Stimulated activated CD4-positive, alpha-beta T cell treated with anti-CD3 and anti-CD28 coated beads, Interleukin-2, amount 100 ng/mL, for 4 hours (primary cell): Measurements from ENCODE around the gene TYW1.
"Not testable (repeated sequence)": the region's sequence is repeated elsewhere in the genome, so short reads cannot be mapped to it uniquely, and the experiment has no call there.

Source experiments
- DNase-seq: peaks from one replicate; pipeline ENCODE4 v3.0.0-alpha.2; 2020; ENCODE audit warnings: low read depth

Gene TYW1, protein sequence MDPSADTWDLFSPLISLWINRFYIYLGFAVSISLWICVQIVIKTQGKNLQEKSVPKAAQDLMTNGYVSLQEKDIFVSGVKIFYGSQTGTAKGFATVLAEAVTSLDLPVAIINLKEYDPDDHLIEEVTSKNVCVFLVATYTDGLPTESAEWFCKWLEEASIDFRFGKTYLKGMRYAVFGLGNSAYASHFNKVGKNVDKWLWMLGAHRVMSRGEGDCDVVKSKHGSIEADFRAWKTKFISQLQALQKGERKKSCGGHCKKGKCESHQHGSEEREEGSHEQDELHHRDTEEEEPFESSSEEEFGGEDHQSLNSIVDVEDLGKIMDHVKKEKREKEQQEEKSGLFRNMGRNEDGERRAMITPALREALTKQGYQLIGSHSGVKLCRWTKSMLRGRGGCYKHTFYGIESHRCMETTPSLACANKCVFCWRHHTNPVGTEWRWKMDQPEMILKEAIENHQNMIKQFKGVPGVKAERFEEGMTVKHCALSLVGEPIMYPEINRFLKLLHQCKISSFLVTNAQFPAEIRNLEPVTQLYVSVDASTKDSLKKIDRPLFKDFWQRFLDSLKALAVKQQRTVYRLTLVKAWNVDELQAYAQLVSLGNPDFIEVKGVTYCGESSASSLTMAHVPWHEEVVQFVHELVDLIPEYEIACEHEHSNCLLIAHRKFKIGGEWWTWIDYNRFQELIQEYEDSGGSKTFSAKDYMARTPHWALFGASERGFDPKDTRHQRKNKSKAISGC

DNA sequence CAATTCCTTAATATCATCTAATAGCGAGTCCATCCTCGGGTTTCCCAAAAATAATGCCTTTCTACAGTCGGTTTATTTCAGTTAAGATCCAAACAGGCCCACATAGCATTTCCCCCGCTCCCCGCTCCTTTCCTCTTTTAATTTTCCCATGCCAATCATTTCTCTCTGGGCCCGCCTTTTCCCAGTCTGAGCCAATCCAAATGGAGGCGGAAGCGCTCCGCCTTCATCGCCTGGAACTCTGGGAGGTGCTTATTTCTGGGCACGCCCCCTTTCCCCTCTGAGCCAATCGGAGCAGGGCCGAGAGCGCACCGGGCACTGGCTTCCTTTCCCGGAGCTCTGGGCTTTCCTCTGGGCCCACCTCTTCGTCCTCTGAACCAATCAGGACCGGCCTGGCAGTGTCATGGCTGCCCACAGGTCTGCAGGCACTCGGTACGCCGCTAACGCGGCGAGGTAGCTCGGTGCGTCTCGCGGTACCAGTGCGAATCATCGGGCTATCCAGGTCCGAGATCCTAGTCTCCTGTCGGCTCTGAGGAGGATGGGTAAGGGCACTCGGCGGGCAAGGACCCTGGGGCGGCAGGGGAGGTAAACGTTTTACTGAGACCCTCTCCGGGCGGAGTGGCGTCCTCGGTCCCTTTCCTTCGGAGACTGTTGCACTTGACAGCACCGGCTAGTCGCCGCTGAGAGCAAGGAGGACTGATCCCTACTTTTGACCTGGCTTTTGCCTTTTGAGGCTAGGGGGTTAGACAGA, at the start of gene TYW1:
Gene TYW1, plus strand, starts transcription at position 390 of the 748 bp plus-strand sequence. Its CDS starts 146 bp downstream, at position 536.
- DNase-seq, result peak; percentile 97

DNA sequence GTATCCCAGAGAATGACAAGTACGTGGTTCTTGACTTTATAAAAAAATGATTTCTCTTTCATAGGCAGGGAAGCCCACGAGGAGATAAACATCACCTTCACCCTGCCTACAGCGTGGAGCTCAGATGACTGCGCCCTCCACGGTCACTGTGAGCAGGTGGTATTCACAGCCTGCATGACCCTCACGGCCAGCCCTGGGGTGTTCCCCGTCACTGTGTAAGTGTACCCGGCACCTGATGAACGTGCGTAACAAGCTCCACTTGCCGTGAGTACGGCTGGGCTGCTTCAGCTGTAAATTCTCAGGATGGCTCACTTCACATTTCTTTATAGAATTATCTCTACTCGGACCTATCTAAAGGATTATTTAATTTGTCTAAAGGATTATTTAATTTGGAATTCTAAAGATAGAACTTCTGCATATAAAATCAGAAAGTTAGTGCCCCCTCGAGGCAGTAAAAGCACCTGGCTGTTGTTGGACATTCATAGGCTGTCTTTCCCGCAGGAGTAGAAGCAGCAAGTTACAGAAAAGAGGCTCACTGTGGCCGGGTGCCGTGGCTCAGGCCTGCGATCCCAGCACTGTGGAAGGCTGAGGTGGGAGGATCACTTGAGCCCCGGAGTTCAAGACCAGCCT, 48.0 kb upstream of the TYW1 start:
- DNase-seq, result no peak

DNA sequence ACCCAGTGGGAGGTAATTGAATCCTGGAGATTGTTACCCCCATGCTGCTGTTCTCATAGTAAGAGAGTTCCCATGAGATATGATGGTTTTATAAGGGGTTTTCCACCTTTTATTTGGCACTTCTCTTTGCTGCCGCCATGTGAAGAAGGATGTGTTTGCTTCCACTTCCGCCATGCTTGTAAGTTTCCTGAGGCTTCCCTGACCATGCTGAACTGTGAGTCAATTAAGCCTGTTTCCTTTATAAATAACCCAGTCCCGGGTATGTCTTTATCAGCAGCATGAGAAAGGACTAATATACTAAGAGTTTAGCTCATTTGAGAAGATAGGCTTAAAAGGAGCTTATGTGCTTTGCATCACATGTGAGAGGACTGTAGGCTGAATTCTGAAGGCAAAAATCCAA, 46.3 kb upstream of the TYW1 start:
- no peak for DNase-seq

DNA sequence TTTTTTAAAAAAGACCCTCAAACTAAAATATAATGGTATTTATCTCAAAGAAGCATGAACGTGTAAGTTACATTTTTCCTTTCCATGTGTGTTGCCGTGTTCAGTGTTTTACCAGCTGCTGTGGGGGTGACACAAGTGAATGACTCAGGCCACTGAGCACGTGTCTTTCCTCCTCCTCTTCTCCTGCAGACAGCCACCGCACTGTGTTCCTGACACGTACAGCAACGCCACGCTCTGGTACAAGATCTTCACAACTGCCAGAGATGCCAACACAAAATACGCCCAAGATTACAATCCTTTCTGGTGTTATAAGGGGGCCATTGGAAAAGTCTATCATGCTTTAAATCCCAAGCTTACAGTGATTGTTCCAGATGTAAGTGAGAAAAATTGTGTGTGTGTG, 45.9 kb upstream of the TYW1 start:
- DNase-seq, result no peak

DNA sequence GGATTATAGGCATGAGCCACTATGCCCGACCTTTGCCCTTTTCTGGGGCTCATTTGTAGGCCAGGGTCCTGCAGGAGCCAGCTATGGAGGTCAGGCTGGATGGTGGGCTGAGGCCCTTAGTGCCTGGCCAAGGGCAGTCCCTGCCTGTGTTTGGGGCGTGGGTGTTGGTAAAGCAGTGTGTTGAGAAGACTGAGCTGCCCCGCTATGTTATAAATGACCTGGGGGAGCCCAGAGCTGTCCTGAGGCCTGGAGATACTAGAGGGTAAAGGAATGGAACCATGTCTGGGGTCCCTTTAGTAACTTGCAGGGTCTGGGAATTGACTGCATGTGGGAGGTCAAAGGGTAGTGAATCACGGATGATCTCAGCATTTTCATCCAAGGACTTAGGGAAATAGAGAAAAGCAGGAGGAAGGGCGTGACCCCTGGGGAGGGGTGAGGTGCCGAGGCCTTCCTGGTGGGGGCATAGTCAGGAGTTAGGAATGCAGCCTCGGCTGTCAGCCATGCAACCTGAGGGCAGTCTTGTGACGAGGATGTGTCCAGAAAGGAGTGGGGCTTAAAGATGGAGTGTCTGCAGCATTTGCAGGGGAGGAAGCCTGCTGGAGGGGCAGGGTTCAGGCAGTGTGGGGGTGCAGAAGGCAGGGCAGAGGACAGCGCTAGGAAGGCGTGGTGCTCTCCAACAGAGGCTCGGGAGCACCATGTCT, 44.1 kb upstream of the TYW1 start:
- no peak for DNase-seq

DNA sequence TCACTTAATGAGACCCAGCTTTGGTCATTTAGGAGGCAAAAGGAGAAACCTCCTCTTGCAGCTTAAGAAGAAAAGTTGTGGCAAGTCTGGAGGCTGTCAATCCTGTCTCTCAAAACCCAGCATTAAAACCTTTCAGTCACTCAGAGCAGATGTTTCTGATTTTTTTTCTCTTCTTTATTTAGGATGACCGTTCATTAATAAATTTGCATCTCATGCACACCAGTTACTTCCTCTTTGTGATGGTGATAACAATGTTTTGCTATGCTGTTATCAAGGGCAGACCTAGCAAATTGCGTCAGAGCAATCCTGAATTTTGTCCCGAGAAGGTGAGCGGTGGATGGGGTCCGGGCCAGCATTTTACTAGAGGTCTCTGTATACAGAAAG, 43.6 kb upstream of the TYW1 start:
- DNase-seq, result no peak

DNA sequence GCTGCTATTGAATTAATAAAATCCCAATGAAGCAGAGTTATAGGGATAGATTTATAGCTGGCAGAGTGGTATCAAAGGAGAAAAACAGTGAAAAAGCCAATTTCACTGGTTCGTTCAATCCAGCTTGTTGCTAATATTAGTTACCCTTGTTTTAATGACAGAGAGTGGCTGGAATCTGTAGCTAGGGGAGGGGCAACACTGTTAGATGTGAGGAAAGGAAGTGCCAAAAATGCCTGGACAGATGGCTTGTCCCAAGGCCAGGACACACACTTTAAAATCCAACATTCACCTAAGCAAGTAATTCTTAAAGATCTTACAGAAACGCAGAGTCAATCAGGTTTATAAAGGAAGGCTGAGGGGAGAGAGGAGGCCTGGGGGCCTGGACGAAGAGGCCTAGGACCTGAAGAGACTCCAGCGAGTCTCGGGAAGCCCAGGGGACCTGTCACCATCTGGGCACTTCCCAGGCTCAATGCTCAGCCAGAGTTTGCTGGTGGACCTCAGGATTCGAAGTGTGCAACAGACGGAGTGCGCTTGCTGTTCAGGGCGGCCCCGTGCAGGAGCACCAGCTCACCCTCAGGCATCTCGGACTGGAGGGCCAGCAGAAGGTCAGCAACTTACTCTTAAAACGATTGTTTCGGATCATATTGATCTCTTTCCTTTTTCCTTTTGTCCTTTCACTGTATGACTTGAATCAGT, 38.9 kb upstream of the TYW1 start:
- no peak for DNase-seq

DNA sequence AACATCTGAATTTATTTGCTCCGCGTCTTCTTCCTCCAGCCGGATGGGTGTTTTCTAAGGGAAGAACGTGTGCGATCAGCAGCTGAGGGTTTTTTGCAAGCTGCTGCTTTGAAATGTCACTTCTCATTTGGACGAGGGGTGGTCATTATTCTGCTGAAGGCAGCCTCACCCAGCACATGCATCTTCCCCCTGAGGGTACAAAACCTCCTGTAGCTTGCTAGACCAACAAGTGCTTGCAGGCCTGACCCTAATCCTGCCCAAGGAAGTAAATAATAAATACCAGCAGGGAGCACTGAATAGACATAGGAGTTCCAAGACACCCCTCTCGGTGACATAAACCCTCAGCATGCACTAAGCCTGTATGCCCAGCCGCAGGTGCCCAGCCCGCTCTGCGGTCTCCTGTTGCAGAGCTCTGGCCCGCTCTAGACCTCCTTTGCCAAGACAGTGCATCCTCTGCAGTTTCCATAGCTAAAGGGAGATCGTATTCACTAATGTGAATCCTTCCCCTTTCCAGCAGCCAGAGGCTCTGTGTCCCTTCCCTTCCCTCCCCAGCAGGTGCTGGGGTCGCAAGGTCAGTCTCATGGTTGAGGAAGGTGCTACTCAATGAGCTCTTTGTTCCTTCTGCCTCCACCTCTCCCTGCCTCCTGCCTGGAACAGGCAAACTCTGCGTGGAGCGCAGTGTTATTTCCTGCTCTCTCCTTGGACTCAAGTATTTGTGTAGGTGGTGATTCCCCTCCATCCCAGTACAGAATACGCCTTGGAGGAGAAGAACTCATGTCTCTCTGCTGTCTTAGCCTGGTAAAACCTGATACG, 37.9 kb upstream of the TYW1 start:
- no peak for DNase-seq

DNA sequence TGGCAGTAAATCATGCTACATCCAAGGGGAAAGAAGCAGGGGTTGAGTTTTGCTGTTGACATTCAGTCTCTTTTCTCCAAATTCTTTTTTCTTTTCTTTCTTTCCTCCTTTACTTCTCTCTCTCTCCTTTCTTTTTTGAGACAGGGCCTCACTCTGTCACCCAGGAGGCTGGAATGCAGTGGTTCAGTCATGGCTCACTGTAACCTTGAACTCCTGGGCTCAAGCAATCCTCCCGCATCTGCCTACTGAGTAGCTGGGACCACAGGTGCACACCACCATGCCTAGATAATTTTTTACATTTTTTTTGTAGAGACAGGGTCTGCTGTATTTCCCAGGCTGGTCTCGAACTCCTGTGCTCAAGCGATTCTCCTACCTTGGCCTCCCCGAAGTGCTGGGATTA, 36.4 kb upstream of the TYW1 start:
- DNase-seq, result no peak

DNA sequence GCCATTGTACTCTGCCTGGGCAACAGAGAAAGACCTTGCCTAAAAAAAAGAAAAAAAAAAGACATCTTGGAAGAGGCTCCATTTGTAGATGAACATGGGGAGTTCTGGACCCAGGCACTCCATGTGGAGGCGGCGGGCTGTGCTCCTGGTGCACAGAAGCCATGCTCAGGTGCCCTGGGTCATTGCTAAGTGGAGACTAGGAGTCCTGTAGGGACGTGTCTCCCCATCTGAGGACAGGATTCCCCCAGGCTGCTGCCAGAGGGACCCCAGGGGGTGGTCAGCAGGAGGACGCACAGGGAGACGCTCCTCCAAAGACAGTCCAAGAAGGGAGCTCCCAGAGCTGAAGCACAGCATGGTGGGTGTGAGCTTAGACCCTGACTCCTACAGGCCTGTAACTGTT, 35.5 kb upstream of the TYW1 start:
- no peak for DNase-seq

DNA sequence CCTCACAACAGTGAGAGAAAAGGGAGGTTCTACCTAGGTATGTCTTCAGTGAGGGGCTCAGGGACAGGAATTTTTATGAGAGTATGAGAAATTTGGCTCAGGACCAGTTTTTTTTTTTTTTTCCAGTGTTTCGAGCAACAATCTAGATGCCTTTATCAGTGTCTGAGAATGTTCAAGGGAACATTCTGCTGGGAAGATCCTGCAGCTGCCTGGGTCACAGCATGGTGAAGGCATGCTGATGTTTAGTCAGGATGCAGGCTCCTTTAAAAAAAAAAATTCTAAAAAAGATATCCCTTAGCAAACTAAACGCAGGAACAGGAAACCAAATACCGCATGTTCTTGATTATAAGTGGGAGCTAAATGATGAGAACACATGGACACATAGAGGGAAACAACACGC, 32.2 kb upstream of the TYW1 start:
- no peak for DNase-seq

DNA sequence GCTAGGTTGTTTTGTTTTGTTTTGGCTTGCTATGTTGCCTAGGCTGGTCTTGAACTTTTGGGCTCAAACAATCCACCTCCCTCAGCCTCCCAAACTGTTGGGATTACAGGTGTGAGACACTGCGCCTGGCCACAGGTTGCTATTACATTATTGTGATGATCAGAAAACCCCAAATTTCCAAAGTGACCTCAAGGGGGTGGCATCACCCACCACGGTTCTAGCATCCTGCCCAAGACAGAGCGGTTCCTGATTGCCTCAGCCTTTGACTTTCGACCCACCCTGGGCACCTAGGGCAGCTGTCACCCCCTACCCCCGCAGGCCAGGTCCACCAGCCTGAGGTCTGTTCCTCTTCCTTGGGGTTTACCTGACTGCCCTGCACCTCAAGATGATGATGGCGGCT, 29.6 kb upstream of the TYW1 start:
- no peak for DNase-seq

DNA sequence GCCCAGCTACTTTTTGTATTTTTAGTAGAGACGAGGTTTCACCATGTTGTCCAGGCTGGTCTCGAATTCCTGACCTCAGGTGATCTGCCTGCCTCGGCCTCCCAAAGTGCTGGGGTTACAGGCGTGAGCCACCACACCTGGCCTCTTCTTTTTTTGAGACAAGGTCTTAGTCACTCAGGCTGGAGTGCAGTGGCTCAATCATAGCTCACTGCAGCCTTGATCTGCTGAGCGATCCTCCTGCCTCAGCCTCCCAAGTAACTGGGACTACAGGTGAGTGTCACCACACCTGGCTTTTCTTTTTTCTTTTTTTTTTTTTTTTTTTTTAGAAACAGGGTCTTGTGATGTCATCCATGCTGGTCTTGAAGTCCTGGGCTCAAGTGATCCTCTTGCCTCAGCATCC, 27.6 kb upstream of the TYW1 start:
- DNase-seq, result not testable (repeated sequence)

DNA sequence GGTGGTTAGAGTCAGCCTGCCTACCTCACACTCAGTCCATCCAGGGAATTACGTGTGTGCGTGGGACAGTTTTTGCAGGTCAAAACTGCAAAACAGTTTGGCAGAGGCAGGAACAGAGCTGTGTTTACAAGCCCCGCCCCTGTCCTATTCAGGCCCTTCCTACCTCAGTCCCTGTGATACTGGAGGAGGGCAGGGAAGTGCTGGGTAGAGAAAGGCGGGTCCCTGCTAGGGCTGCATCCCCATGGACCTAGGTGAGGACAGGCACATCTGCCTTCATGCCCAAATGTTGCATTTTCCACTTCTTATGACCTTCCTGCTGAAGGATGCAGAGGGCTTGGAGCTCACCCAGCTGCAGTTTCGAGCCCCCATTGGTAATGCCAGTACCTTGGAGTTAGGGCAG, 26.3 kb upstream of the TYW1 start:
- no peak for DNase-seq

DNA sequence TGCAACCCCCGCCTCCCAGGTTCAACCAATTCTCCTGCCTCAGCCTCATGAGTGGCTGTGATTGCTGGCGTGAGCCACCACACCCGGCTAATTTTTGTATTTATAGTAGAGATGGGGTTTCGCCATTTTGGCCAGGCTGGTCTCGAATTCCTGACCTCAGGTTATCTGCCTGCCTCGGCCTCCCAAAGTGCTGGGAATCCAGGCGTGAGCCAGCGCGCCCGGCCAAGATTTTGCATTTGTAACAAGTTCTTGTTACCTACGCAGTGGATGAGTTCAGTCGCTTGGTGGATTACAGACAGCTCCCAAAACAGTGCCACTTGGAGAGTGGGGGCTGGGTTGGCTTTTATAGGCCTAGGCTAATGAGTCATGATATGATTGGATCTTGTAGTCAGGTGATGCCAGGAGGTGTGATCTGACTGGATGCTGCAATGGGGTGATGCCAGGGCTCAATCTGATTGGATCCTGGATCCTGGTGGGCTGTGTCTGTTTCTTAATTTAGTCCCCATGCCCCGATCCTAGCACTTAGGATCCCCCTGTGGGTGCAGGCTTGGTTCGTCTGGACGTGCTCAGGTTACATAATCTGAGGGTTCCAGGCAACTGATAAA, 21.5 kb upstream of the TYW1 start:
- no peak for DNase-seq

DNA sequence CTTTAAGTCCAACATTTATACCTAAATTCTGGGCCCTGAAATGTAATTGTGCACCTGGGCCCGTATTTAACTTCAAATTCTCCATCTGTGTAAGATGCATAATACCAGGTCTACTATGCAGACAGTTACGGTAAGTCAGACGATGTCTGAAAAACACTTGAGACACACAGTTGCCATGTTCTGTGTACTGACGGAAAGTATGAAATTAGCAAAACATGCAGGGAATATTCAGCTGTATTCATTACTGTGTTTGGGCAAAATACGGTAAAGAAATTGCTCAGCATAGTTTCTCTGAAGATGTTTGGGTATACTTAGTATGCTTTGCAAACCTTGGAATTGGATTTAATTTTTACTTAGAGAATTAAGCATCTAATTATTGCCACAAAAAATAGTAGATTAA, 18.3 kb upstream of the TYW1 start:
- DNase-seq, result not testable (repeated sequence)

DNA sequence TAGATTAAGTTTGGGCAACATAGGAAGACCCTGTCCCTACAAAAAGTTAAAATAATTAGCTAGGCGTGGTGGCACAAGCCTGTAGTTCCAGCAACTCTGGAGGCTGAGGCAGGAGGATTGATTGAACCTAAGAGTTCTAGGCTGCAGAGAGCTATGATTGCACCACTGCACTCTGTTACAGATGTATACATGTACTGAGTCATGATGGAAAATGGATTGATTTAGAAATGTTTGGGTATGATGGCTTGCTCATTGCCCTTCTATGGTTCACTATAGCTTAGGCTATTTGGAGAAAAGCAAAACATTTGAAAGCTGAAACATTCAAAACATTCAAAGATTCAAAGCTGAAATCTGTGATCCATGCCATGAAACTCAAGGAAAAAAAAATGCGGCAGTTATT, 17.6 kb upstream of the TYW1 start:
- not testable (repeated sequence) for DNase-seq

DNA sequence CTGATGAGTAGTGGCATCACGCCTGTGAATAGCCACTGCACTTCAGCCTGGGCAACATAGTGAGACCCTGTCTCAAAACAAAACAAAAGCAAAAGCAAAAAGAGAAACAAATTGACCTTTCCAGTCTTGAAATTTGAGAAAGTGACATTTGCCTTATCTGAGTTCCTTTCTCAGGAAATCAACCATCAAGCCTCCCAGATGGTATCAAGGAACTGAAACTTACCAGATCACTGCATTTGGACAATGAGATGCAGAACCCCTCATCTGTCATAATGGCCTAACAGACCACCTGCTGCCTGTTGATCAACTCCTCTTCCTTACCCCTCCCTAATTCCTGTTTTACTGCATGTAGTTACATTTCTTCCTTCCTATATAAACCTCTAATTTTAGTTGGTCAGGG, 16.3 kb upstream of the TYW1 start:
- DNase-seq, result not testable (repeated sequence)

DNA sequence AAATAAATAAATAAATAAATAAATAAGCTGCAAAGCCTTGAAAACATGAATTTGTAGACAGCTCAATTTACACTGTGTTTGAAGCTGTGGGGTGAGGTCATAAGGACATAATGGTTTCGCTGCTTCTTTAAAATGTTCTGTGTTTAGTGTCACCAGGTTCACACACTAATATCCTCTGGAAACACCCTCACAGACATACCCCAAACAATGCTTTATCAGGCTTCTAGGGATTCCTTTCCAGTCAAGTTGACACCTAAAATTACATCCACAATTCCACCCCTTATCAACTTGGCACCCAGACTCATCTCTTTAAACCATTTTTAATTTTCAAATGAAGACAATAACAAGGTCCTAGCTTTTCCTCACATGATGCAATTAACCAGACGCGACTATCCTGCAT, 7.1 kb upstream of the TYW1 start:
- DNase-seq, result not testable (repeated sequence)

DNA sequence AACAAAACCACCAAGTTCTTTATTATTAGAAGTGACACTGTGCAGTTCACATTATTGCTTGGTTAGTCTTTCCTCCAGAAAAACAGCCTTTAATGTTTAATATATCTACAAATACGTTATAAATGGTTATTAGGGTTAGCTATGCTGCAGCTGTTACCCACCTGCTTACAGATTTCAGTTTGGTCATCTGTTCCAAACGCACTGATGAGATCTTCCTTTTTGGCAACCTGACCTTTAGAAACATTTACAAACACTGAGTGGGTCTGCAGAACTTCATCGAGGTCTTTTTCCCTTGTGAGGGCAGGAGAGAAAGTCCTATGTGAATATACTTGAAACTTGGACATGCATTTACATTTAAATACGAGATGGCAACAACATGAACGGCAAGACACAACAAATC, 2.6 kb upstream of the TYW1 start:
- DNase-seq, result not testable (repeated sequence)
